Activated naive CD4-positive, alpha-beta T cell treated with anti-CD3 and anti-CD28 coated beads for 36 hours (primary cell): ENCODE data around the gene GAB2. TPM values are rescaled to one million over a fixed set of nuclear protein-coding genes. Genes with fewer than 3 reads are reported as not detected.

ENCODE experiments used
- CTCF ChIA-PET: fragments of 350-600 bp; sonication (Branson Sonifier 250); formaldehyde crosslinking; loops from one replicate; lab custom pipeline; 2021; ENCODE audit warnings: antibody characterized with exemption; lab: Charles Lee
- DNase-seq: peaks from one replicate; pipeline ENCODE4 v3.0.0-alpha.2; 2020
- H3K27ac Mint-ChIP-seq: one replicate; pipeline ENCODE4 v1.8.0; 2021; ENCODE audit warnings: mild to moderate bottlenecking, mixed read lengths
- H3K27me3 Mint-ChIP-seq: one replicate; pipeline ENCODE4 v1.8.0; 2021; ENCODE audit warnings: low read depth, mixed read lengths
- H3K36me3 Mint-ChIP-seq: one replicate; pipeline ENCODE4 v1.8.0; 2021; ENCODE audit warnings: low read depth, mixed read lengths
- H3K4me1 Mint-ChIP-seq: one replicate; pipeline ENCODE4 v1.8.0; 2021; ENCODE audit warnings: low read depth, mixed read lengths
- H3K4me3 Mint-ChIP-seq: one replicate; pipeline ENCODE4 v1.8.0; 2021; ENCODE audit warnings: mild to moderate bottlenecking, moderate library complexity, mixed read lengths
- H3K9me3 Mint-ChIP-seq: one replicate; pipeline ENCODE4 v1.8.0; 2021; ENCODE audit warnings: mixed read lengths
- intact Hi-C: fragments of 100-400 bp; cut with micrococcal nuclease; formaldehyde crosslinking; loops from one replicate; pipeline ENCODE4 v1.15.1; 2023
- total RNA-seq, 2 experiments: library from RNA; stranded (reverse); gene quantifications; one replicate each; pipeline ENCODE4 v1.2.3, GENCODE V29; 2021

GAB2 gene
- total RNA-seq, 2 experiments from 2014 or later: 1.6 to 2.7 TPM

DNA sequence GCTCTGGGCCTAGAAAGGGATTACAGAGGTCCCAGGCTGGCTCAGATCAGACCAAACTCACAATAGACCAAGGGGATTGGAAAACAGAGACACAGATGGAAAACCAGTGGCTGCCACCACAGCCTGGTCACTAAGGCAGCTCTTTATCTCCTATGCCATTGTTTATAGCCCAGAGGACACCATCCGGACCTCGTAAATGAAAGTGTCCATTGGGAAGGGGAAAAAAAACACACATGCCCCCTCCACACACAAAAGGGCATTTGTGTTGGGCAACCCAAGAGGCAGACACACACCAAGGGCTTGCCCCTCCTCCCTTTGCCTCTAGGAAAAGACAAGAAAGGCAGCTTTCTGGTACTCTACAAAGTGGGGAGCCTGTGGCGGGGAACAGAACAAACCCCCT, 85.9 kb downstream of the GAB2 start:
- CTCF ChIA-PET: interaction anchor here (0.7 to 0.8 kb wide), 3 partner anchors 43 to 191 kb away, joined by 3 to 4 read pairs (median 3); no protein-coding TSS in a partner anchor
- Mint-ChIP-seq H3K27ac (no peak overlapping the region), H3K27me3 (peaks cover 2% of the 10 kb centered on the region), H3K4me3 (no peak overlapping the region), H3K4me1 (peaks cover 6% of the 10 kb centered on the region), H3K9me3 (no peaks in the 10 kb centered on the region), H3K36me3 (no peaks in the 10 kb centered on the region)
- intact Hi-C loops: no loop called here
- no peak for DNase-seq

DNA sequence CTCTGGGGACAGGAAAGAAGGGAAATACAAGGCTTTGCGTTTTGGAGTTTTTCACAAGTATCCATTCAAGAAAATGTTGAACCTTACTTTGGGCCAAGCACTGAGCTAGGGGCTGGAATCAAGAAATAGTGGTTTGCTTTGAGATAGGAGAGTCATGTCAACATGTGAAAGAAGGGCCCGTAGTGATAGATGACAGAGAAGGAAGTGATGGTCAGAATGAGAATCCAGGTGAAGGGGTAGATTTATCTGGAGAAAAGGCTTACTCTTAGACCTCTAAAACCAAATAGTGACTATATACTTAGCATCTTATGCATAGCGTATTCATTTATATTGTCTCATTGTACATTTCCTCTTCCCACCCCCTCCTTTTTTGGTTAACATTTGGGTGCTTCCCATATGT, 87.3 kb downstream of the GAB2 start:
- intact Hi-C loops: no loop called here
- H3K27me3 Mint-ChIP-seq: peaks cover 2% of the 10 kb centered on the region
- H3K9me3 Mint-ChIP-seq: no peaks in the 10 kb centered on the region

DNA sequence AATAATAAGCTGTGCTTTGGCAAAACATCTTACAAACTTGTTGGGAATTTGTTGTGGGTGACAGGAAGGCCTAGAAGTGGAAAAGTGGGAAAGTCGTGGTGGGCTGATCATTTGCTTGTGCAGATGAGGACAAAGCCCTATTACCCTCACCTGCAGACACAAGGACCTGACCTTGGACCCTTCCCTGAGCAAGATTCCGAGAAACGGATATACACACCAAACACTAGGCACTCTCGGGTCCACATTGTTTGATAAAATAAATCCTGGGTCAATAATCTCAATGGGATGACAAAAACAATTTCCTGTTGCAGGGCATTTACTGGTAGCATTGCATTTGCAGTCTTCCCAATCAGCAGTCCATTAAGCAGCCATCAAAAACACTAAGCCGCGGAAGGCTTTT, 89.7 kb downstream of the GAB2 start:
- DNase-seq: no peak
- intact Hi-C loops: loop anchor here (5.0 kb wide), 1 partner anchor 36 kb away; no protein-coding TSS in a partner anchor
- H3K4me3 Mint-ChIP-seq: no peak overlapping the region
- H3K27me3 Mint-ChIP-seq: no peaks in the 10 kb centered on the region
- no peaks in the 10 kb centered on the region for H3K36me3 Mint-ChIP-seq
- peaks cover 19% of the 10 kb centered on the region for H3K4me1 Mint-ChIP-seq
- H3K27ac Mint-ChIP-seq: no peak overlapping the region
- no peaks in the 10 kb centered on the region for H3K9me3 Mint-ChIP-seq
- CTCF ChIA-PET: no interaction called here

More for the DNA sequence above, 87.3 kb downstream of the GAB2 start:
- Mint-ChIP-seq H3K27ac (no peak overlapping the region), H3K36me3 (no peaks in the 10 kb centered on the region), H3K4me3 (no peak overlapping the region), H3K4me1 (peaks cover 13% of the 10 kb centered on the region)
- CTCF ChIA-PET: no interaction called here
- no peak for DNase-seq

DNA sequence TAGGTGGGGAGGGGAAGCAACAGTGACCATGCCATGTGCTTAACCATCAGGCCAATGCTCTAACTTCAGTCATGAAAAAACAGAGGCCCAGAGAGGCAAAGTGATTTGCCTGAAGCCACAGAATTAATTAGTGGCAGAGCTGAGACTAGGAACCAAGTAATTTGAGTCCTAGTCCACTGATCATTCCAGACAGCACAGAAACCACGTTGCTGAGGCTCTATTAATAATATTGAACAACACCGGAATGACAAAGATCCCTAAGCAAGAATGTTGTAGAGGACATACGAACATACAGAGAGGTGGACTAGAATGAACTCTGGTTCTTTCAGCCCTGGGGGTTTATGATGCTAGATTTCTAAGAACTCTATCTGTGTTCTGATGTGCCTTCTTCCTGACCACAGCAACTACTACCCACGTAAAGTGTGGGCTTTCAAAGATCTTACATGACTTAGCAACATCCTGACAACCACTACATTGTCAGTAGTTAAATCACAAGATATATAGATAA, 92.3 kb downstream of the GAB2 start:
- intact Hi-C loops: loop anchor here (5.0 kb wide), 1 partner anchor 33 kb away; no protein-coding TSS in a partner anchor
- Mint-ChIP-seq H3K9me3 (no peaks in the 10 kb centered on the region), H3K4me3 (no peak overlapping the region), H3K27ac (no peak overlapping the region), H3K36me3 (no peaks in the 10 kb centered on the region), H3K27me3 (no peaks in the 10 kb centered on the region), H3K4me1 (peaks cover 13% of the 10 kb centered on the region)
- no peak for DNase-seq
- CTCF ChIA-PET: no interaction called here

DNA sequence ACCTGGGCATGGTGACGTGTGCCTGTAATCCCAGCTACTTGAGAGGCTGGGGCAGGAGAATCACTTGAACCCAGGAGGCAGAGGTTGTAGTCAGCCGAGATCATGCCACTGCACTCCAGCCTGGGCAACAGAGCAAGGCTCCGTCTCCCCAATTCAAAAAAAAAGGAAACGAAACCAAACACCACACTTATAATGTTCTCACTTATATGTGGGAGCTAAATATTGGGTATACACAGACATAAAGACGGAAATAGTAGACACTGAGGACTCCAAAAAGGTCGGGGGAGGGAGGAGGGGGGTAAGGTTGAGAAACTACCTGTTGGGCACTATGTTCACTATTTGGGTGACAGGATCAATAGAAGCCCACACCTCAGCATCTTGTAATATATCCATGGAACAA, 94.3 kb downstream of the GAB2 start:
- CTCF ChIA-PET: no interaction called here
- H3K4me3 Mint-ChIP-seq: no peak overlapping the region
- H3K9me3 Mint-ChIP-seq: no peaks in the 10 kb centered on the region
- no peaks in the 10 kb centered on the region for H3K36me3 Mint-ChIP-seq
- intact Hi-C loops: no loop called here
- no peak for DNase-seq
- H3K27ac Mint-ChIP-seq: no peak overlapping the region
- no peaks in the 10 kb centered on the region for H3K27me3 Mint-ChIP-seq
- H3K4me1 Mint-ChIP-seq: peaks cover 13% of the 10 kb centered on the region

DNA sequence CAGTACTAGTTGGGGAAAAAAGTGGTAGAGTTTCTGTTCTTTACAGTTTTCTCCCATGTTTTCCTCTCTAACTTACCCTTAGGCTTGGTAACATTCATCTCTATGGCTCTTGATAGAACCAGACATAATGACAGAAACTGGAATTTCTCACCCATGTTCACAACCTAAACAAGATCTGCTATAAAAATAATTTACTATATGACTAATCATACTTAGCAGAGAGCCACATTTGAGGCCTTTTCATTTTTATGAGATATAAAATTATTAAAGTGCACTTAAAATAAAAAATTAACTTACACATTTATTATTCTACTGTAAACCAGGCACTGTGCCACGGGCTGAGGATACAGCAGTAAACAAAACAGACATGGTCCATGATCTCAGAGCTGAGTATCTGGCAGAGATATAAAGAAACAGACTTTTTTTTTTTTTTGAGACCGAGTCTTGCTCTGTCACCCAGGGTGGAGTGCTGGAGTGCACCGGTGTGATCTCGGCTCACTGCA, 98.1 kb downstream of the GAB2 start:
- Mint-ChIP-seq H3K36me3 (no peaks in the 10 kb centered on the region), H3K27ac (no peak overlapping the region), H3K9me3 (no peaks in the 10 kb centered on the region), H3K4me1 (no peaks in the 10 kb centered on the region), H3K27me3 (no peaks in the 10 kb centered on the region), H3K4me3 (no peak overlapping the region)
- no peak for DNase-seq
- intact Hi-C loops: no loop called here
- CTCF ChIA-PET: interaction anchor here (0.6 kb wide), 1 partner anchor 190 kb away, joined by 4 read pairs; no protein-coding TSS in a partner anchor

DNA sequence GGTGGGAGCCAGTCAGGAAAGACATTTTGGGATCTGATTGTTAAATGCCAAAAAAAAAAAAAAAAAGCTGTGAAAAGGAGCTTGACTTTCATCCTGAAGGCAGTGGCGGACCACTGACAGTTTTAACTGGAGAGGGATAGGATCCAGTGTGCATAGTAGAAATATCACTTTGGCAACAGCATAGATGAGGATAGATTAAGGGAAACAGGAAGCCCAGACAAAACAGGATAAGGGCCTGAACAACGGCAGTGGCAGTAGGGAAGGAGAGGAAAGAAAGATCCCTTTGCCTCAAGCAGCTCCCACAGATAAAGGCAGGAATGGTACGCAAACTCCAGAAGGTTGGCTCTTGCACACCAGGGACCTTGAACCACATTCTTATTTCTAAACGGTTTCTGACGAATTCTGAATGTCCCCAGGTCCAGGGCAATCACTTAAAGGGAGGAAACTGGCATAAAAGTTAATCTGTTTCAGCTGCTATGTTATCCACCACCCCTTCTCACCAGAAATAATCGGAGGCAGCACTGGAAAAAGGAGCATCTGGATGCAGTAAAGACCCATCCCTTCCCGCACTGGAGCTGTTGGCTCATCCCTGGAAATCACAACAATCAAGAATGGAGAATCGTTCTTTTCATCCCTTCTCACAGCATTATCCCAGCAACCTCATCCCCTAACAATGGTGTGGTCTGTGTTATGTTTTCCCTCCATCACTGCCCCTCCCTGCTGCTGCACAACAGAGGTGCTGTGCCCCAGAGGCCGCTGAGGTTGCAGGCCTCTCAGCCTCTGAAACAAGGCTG, 99.1 kb downstream of the GAB2 start:
- Mint-ChIP-seq H3K36me3 (no peaks in the 10 kb centered on the region), H3K27me3 (no peaks in the 10 kb centered on the region), H3K9me3 (no peaks in the 10 kb centered on the region), H3K4me1 (no peaks in the 10 kb centered on the region), H3K4me3 (no peak overlapping the region), H3K27ac (no peak overlapping the region)
- intact Hi-C loops: no loop called here
- CTCF ChIA-PET: no interaction called here
- DNase-seq: no peak

DNA sequence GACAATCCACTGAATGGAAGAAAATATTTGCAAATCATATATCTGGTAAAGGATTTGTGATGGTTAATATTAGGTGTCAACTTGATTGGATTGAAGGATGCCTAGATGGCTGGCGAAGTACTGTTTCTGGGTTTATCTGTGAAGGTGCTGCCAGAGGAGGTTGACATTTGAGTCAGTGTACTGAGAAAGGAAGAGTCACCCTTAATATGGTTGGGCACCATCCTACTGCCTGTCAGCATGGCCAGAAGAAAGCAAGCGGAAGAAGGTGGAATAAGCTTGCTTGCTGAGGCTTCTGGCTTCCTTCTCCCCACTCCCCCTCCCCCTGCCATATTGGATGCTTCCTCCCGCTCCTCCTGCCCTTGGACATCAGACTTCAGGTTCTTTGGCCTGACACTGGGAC, 101.9 kb downstream of the GAB2 start:
- H3K27me3 Mint-ChIP-seq: no peaks in the 10 kb centered on the region
- DNase-seq: no peak
- H3K9me3 Mint-ChIP-seq: no peaks in the 10 kb centered on the region
- no peaks in the 10 kb centered on the region for H3K36me3 Mint-ChIP-seq
- no peak overlapping the region for H3K27ac Mint-ChIP-seq
- intact Hi-C loops: no loop called here
- CTCF ChIA-PET: no interaction called here
- no peak overlapping the region for H3K4me3 Mint-ChIP-seq
- no peaks in the 10 kb centered on the region for H3K4me1 Mint-ChIP-seq

DNA sequence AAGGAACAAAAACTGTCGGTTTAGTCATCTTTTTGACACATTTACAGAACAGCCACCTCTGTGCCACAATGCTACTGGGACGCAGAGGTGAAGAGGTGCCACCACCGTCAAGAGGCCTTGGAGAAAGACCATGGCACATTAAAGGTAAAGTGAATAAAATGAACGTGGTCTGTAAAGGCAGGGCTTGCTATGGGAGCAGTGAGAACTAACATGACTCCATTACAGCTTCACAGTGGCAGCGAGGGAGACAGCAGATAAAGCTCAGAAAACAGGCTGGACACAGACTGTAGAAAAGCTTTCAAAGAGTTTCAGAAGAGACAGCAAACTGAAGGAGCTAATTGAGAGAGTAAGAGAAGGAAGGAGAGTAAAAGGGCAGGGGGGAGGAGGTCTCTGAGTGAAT, 102.9 kb downstream of the GAB2 start:
- intact Hi-C loops: no loop called here
- H3K4me1 Mint-ChIP-seq: peaks cover 3% of the 10 kb centered on the region
- no peak for DNase-seq

DNA sequence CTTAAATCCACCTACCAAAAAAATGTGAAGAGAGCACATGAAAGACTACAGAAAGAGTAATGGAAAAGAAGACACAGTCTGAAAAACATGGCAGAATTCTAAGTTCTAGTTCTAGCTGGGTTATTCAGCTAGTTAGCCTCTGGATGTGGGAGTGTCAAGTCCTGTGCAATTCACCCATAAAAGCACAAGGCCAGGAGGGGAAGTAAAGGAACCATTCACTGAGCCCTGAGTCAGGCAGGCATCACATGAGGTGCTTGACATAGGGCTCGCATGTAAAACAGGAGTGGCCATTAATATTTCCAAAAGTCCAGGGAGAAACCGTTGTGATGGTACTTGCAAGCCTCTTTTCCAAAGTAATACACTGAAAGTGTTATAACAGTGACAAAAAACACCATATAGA, 103.7 kb downstream of the GAB2 start:
- no peak overlapping the region for H3K4me3 Mint-ChIP-seq
- H3K36me3 Mint-ChIP-seq: no peaks in the 10 kb centered on the region
- DNase-seq: no peak
- H3K27ac Mint-ChIP-seq: no peak overlapping the region
- CTCF ChIA-PET: no interaction called here
- intact Hi-C loops: no loop called here
- peaks cover 5% of the 10 kb centered on the region for H3K4me1 Mint-ChIP-seq
- no peaks in the 10 kb centered on the region for H3K9me3 Mint-ChIP-seq
- no peaks in the 10 kb centered on the region for H3K27me3 Mint-ChIP-seq

More for the DNA sequence above, 102.9 kb downstream of the GAB2 start:
- no peak overlapping the region for H3K4me3 Mint-ChIP-seq
- CTCF ChIA-PET: no interaction called here
- H3K9me3 Mint-ChIP-seq: no peaks in the 10 kb centered on the region
- H3K36me3 Mint-ChIP-seq: no peaks in the 10 kb centered on the region
- H3K27me3 Mint-ChIP-seq: no peaks in the 10 kb centered on the region
- H3K27ac Mint-ChIP-seq: no peak overlapping the region

DNA sequence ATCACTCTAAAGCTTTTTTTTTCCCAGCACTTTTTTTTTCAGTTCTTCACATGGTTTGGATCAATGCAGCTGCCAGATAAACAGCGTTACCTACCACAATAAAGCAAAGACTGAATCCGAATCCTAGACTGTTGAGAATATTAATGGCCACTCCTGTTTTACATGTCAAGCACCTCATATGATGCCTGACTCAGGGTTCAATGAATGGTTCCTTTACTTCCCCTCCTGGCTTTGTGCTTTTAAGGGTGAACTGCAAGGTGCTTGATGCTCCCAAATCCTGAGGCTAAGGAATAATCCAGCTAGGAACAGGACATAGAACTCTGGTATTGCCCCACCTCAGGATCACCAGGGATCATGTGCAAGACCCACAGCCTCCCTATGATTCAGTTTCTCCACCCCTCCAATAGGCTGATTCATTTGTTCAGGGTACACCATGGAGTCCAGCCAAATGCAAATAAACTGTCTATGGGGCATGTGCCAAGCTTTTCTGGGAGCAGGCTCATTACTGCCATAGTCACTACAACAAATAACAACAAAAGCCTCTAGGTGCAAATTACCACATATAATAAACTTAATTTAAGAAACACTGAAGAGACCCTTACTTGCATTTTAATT, 104.3 kb downstream of the GAB2 start:
- H3K27ac Mint-ChIP-seq: no peak overlapping the region
- H3K9me3 Mint-ChIP-seq: no peaks in the 10 kb centered on the region
- no peak for DNase-seq
- CTCF ChIA-PET: no interaction called here
- H3K27me3 Mint-ChIP-seq: no peaks in the 10 kb centered on the region
- H3K4me3 Mint-ChIP-seq: no peak overlapping the region
- peaks cover 5% of the 10 kb centered on the region for H3K4me1 Mint-ChIP-seq
- intact Hi-C loops: no loop called here
- no peaks in the 10 kb centered on the region for H3K36me3 Mint-ChIP-seq

DNA sequence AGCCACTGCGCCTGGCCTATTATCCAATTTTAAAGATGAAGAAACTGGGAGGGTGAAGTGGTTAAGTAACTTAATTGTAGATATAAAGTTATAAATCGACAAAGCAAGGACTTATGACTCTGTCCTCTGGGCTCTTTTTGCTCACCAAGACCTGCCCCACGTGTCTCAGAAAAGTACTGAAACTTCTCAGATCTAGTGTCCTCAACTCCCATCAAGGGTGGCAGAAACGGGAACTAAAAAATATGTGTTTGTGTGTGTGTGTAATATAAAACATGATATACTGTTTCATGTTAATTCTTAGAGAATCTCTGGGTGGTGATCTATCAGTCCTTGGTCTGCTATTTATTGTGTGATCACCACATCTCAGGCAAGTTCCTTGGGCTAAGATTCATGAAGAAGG, 104.9 kb downstream of the GAB2 start:
- H3K36me3 Mint-ChIP-seq: no peaks in the 10 kb centered on the region

More for the DNA sequence above, 104.9 kb downstream of the GAB2 start:
- no peak overlapping the region for H3K27ac Mint-ChIP-seq
- intact Hi-C loops: no loop called here
- no peaks in the 10 kb centered on the region for H3K9me3 Mint-ChIP-seq
- H3K4me1 Mint-ChIP-seq: peaks cover 5% of the 10 kb centered on the region
- H3K27me3 Mint-ChIP-seq: no peaks in the 10 kb centered on the region
- CTCF ChIA-PET: no interaction called here
- no peak for DNase-seq
- no peak overlapping the region for H3K4me3 Mint-ChIP-seq
